AG04450 (cell line): Measurements from ENCODE around the gene MOCOS. TPM values are rescaled to one million over a fixed set of nuclear protein-coding genes. Genes with fewer than 3 reads are reported as not detected.

Experiments
- CTCF ChIA-PET: fragments of 300-600, 350-600 bp; formaldehyde crosslinking; extraction: SDS; loops from one replicate; lab custom pipeline; 2022; ENCODE audit warnings: antibody characterized with exemption, inconsistent platforms; lab: Charles Lee
- POLR2A ChIA-PET: fragments of 350-600 bp; formaldehyde crosslinking; extraction: SDS; loops from one replicate; lab custom pipeline; 2021; ENCODE audit warnings: antibody characterized with exemption, inconsistent platforms; lab: Yijun Ruan, JAX
- DNase-seq: peaks from one replicate; pipeline ENCODE4 v3.0.0-alpha.2; 2011; ENCODE audit warnings: low read depth, low spot score
- H3K27ac ChIP-seq: one replicate; pipeline ENCODE4 v1.5.1; 2012; ENCODE audit warnings: low read depth, low read length, control low read depth
- H3K27me3 ChIP-seq: one replicate; pipeline ENCODE4 v1.6.0; 2012; ENCODE audit warnings: low read length; ENCODE audit not compliant: control insufficient read depth, insufficient read depth
- H3K4me3 ChIP-seq: 2 replicates; pipeline ENCODE4 v1.5.1; 2011; ENCODE audit warnings: mild to moderate bottlenecking, low read depth, low read length, control low read depth
- H3K9me3 ChIP-seq: 2 replicates; pipeline ENCODE4 v1.5.1; 2012; ENCODE audit warnings: low read length; ENCODE audit not compliant: control insufficient read depth, insufficient read depth
- CTCF ChIP-seq: IDR thresholded peaks from 2 replicates; pipeline ENCODE4 v1.5.1; 2011; ENCODE audit warnings: low read depth, low read length, control low read depth, inconsistent platforms
- polyA plus RNA-seq: library from polyadenylated mRNA; depleted of rRNA; stranded (reverse); fragments of >200 nt; gene quantifications from 2 replicates; pipeline ENCODE4 v1.2.3, GENCODE V29; 2011

The MOCOS gene
- polyA plus RNA-seq, 1 experiment, result 5.1 TPM

DNA sequence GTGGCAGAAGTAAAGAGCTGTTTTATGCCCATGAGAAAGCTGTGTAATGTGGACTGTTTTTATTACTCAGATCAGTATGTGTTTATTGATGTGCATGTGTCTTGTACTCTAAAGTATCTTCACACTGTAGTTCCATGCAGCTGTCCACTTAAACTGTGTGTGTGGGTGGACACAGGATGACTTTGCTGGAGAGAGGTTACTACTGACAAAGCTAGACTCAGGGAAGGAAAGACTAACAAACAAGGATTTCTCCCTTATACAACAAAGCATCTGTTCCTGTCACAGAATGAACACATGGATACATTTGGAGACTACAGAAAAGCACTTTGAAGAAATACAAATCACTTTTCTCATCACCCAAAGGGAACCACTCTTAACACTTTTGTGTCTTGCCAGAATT lies 120.2 kb downstream of the MOCOS start:
- Histone ChIP-seq H3K27me3 (peaks cover 3% of the 10 kb centered on the region), H3K27ac (no peak overlapping the region), H3K4me3 (no peak overlapping the region), H3K9me3 (no peaks in the 10 kb centered on the region)
- CTCF ChIA-PET, result interaction anchor here (0.6 kb wide), 1 partner anchor 239 kb away, joined by 3 read pairs; no protein-coding TSS in a partner anchor
- peak; percentile 41 for DNase-seq
- POLR2A ChIA-PET, result interaction anchor here (1.2 kb wide), 1 partner anchor 10 kb away, joined by 3 read pairs; the partner anchor contains the start of gene FHOD3
- no peak for TF ChIP-seq CTCF

GRCh38 chr18:36308711-36309435 lies 121.6 kb downstream of the MOCOS start:
- Histone ChIP-seq H3K27ac (peak overlapping the region; percentile 93), H3K4me3 (peak overlapping the region; percentile 29; the same call in 1 of the 2 replicates), H3K27me3 (no peaks in the 10 kb centered on the region), H3K9me3 (no peaks in the 10 kb centered on the region)
- ChIA-PET POLR2A (interaction anchor here (1.3 to 1.7 kb wide), 4 partner anchors 11 to 25 kb away, joined by 3 to 6 read pairs (median 4); partner anchors contain the start of gene FHOD3), CTCF (interaction anchor here (0.9 to 1.1 kb wide), 3 partner anchors 264 to 449 kb away, joined by 3 to 4 read pairs (median 3); no protein-coding TSS in a partner anchor)
- TF ChIP-seq CTCF, result no peak
- DNase-seq, result no peak

- TF ChIP-seq CTCF, result no peak
- Histone ChIP-seq H3K27ac (peak overlapping the region; percentile 93), H3K27me3 (no peaks in the 10 kb centered on the region), H3K4me3 (peak overlapping the region; percentile 29; the same call in 1 of the 2 replicates), H3K9me3 (no peaks in the 10 kb centered on the region)
- POLR2A ChIA-PET, result interaction anchor here (1.0 to 1.7 kb wide), 7 partner anchors 8 to 110 kb away, joined by 3 to 6 read pairs (median 4); partner anchors contain the start of gene FHOD3
- CTCF ChIA-PET, result interaction anchor here (0.9 to 1.1 kb wide), 3 partner anchors 263 to 448 kb away, joined by 3 to 4 read pairs (median 3); no protein-coding TSS in a partner anchor
- DNase-seq, result peak; percentile 91
Measured at GRCh38 chr18:36309436-36310391, 122.4 kb downstream of the MOCOS start.

DNA sequence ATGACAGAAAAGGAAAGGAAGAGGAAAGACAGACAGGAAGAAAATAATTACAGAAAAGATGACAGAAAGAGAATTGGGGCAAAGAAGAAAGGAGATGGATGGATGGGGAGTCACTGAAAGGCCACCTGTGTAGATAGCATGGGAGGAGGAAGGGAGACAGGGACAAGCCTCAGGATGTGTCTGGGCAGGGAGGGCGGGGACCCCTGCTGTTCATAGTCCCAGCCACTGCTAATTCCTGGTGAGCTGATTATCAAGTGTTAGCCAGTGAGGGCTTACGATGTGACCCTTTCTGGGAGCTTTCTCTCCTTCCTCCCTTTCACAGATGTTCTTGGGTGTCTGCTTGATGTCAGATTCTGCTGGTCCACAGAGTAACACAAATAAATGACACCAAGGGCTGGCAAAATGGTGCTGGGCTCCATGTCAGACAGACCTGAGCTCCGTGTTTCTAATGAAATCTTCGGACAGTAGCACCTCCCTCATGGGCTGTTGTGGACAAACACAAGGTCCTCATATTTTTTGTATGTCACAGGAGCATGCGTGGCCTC lies 123.8 kb downstream of the MOCOS start:
- DNase-seq, result no peak
- no peaks in the 10 kb centered on the region for H3K9me3 ChIP-seq
- no peak overlapping the region for H3K4me3 ChIP-seq
- H3K27me3 ChIP-seq, result no peaks in the 10 kb centered on the region
- ChIA-PET CTCF (interaction anchor here (0.9 kb wide), 1 partner anchor 27 kb away, joined by 3 read pairs; no protein-coding TSS in a partner anchor), POLR2A (no interaction called here)
- H3K27ac ChIP-seq, result no peak overlapping the region
- TF ChIP-seq CTCF, result no peak
